Large intestine (tissue), 3 donors: ENCODE data around the gene LACTB. TPM values are rescaled to one million over a fixed set of nuclear protein-coding genes. Genes with fewer than 3 reads are reported as not detected.
A peak's percentile ranks its signal among the peaks of the same experiment; 100 is the strongest.

Experiments used
- DNase-seq, 2 donors: peaks; one replicate each; pipeline versions ENCODE4 v3.0.0 to v3.0.0-alpha.2; 2013
- H3K27ac ChIP-seq: one replicate; pipeline ENCODE4 v1.5.1; 2013; ENCODE audit warnings: low read length
- H3K27me3 ChIP-seq: 2 replicates; pipeline ENCODE4 v1.6.1; 2013; ENCODE audit warnings: low read length; ENCODE audit not compliant: control insufficient read depth, insufficient read depth
- H3K36me3 ChIP-seq: 2 replicates; pipeline ENCODE4 v1.6.1; 2013; ENCODE audit warnings: low read length; ENCODE audit not compliant: control insufficient read depth, insufficient read depth
- H3K4me1 ChIP-seq: one replicate; pipeline ENCODE4 v1.6.1; 2013; ENCODE audit warnings: low read length; ENCODE audit not compliant: control insufficient read depth, insufficient read depth
- H3K4me3 ChIP-seq: one replicate; pipeline ENCODE4 v1.5.1; 2013; ENCODE audit warnings: low read length
- H3K9me3 ChIP-seq: one replicate; pipeline ENCODE4 v1.6.1; 2013; ENCODE audit warnings: mild to moderate bottlenecking, low read depth, low read length, moderate library complexity; ENCODE audit not compliant: control insufficient read depth
- WGBS: methylation state at CpG from one replicate; pipeline ENCODE4 v1.1.5; 2013; ENCODE audit warnings: low lambda C conversion rate; ENCODE audit not compliant: insufficient coverage; 5-methylcytosine and 5-hydroxymethylcytosine counted together
- polyA plus RNA-seq: library from polyadenylated mRNA; unstranded; fragments of 120-200 nt; gene quantifications from one replicate; pipeline ENCODE4 v1.2.1, GENCODE V29; 2013

LACTB gene
- polyA plus RNA-seq, 1 donor, result 18.4 TPM

- Histone ChIP-seq H3K4me3 (peak overlapping the region; percentile 53), H3K27ac (peak overlapping the region; percentile 24), H3K36me3 (no peaks in the 10 kb centered on the region), H3K27me3 (no peaks in the 10 kb centered on the region), H3K9me3 (no peaks in the 10 kb centered on the region), H3K4me1 (no peaks in the 10 kb centered on the region)
- no peak for DNase-seq
- WGBS, result no CpG with 5 or more reads among the region's 10 CpGs
Measured at GRCh38 chr15:63188247-63188925, 66.7 kb downstream of the LACTB start.

GRCh38 chr15:63188926-63189871, 67.5 kb downstream of the LACTB start, which contains the start of gene RAB8B:
Gene RAB8B (plus strand): TSS chr15:63189606. CDS start chr15:63189625, 19 bp downstream.
- Histone ChIP-seq H3K36me3 (no peaks in the 10 kb centered on the region), H3K27me3 (no peaks in the 10 kb centered on the region), H3K4me1 (peaks cover 4% of the 10 kb centered on the region), H3K4me3 (peak within 1 kb of the TSS; percentile 82), H3K9me3 (no peaks in the 10 kb centered on the region), H3K27ac (peak within 1 kb of the TSS; percentile 62)
- peak; percentile 95 to 97 for DNase-seq
- WGBS, result no CpG with 5 or more reads among the region's 77 CpGs

- peak in 1 of 2 donors; percentile 56 for DNase-seq
- peak overlapping the region; percentile 62 for H3K27ac ChIP-seq
- WGBS, result 21% methylated on average over 4 of the region's 10 CpGs
- peak overlapping the region; percentile 82 for H3K4me3 ChIP-seq
- peaks cover 9% of the 10 kb centered on the region for H3K4me1 ChIP-seq
- no peaks in the 10 kb centered on the region for H3K9me3 ChIP-seq
- no peaks in the 10 kb centered on the region for H3K36me3 ChIP-seq
- H3K27me3 ChIP-seq, result no peaks in the 10 kb centered on the region
Measured at GRCh38 chr15:63189941-63190768, 68.5 kb downstream of the LACTB start.

DNA sequence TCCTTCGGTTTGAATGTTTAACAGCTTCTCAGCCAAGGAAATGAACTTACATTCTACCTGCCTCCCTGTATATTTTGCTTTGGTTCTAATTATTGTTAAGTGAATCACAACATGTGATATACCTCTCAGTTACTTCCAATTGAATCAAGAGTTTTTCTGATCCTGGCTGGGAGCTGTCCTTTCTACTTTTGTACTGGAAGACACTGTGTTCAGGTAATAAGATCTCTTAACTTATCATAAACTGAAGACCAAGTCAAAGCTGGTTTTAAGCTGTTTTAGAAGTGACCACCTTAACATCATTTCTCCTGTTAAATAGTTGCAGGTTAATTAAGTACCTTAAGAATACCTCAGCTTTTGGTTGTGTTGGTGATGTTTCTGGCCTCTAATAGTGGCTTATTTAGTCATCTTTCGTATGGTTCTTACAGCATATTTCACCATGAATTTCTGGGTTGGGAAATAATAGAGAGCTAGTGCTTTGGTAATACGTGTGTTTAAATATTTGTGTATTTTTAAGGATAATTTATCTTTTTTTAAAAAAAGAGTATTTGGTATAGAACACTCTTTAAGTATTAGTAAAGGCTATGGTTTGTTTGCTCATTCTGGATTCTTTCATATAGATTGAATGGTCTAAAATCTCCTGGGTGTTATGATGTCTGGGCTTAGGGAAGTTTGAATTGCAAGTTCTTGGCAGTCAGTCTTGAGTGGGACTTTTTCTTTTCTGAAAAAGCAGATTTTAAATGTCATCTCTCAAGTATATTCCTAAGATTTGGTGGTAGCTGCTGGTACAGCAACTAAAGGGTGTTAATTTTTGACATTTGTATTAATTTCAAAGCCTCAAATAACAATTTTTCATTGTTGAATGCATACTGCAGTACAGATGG, 69.3 kb downstream of the LACTB start:
- Histone ChIP-seq H3K4me3 (no peak overlapping the region), H3K27ac (no peak overlapping the region), H3K36me3 (no peaks in the 10 kb centered on the region), H3K4me1 (peaks cover 9% of the 10 kb centered on the region), H3K9me3 (no peaks in the 10 kb centered on the region), H3K27me3 (no peaks in the 10 kb centered on the region)
- 100% methylated on average over 1 of the region's 3 CpGs for whole genome bisulfite sequencing
- DNase-seq, result no peak

Other genes with a start within 250 kb of the LACTB start
- 647 TPM for gene TPM1, start 79.1 kb upstream of the LACTB start, polyA plus RNA-seq
- gene RPS27L, start 35.6 kb downstream of the LACTB start, polyA plus RNA-seq, result 183 TPM
- 23.2 TPM for gene RAB8B, start 67.7 kb downstream of the LACTB start, polyA plus RNA-seq
- 17.6 TPM for gene APH1B, start 155.7 kb downstream of the LACTB start, polyA plus RNA-seq